H1 (cell line): ENCODE results near the gene SCN8A. TPM values are rescaled to one million over a fixed set of nuclear protein-coding genes. Genes with fewer than 3 reads are reported as not detected.

Experiments used
- FOSL1 ChIP-seq: IDR thresholded peaks from 2 replicates; pipeline ENCODE4 v1.6.1; 2011; ENCODE audit warnings: mild to moderate bottlenecking, low read depth, low read length, moderate library complexity; ENCODE audit not compliant: insufficient read depth
- polyA plus RNA-seq, 7 experiments: library from polyadenylated mRNA; depleted of rRNA in 3 of 7; stranded (reverse) in 5 of 7; unstranded in 2 of 7; fragments of >200 nt in 5 of 7; fragments of 200-250 nt in 2 of 7; gene quantifications; 1 replicate in 5 of 7; 2 replicates in 1 of 7; 4 replicates in 1 of 7; pipeline versions ENCODE4 v1.2.1 to v1.2.3, GENCODE V29; 2011 to 2013; ENCODE audit warnings: missing spikeins in 2 of 7, mixed read lengths in 2 of 7
- total RNA-seq: library from RNA; stranded (reverse); fragmentation: NEBNext Ultra II Directional; extraction: Animal tissue kit (Norgen Biotek cat#: 25700); gene quantifications from 2 replicates; pipeline ENCODE4 v1.2.1, GENCODE V29; 2021
- TF ChIP-seq, protein P1 (sequence below): fragments of 300-600 bp; sonication (generic); IDR thresholded peaks from 2 replicates; pipeline ENCODE4 v1.7.1; 2012; ENCODE audit warnings: low read length, moderate library complexity, mild to moderate bottlenecking, inconsistent platforms; ENCODE audit not compliant: insufficient replicate concordance

Gene SCN8A
- total and polyA plus RNA-seq, 2 of the 8 experiments (the other 6 are each of a cell fraction or from before 2014, with no cell fraction given): 6.3 to 10.7 TPM

GRCh38 chr12:51760231-51760630 is 169.2 kb downstream of the SCN8A start (continued):
- TF ChIP-seq, protein P1, sequence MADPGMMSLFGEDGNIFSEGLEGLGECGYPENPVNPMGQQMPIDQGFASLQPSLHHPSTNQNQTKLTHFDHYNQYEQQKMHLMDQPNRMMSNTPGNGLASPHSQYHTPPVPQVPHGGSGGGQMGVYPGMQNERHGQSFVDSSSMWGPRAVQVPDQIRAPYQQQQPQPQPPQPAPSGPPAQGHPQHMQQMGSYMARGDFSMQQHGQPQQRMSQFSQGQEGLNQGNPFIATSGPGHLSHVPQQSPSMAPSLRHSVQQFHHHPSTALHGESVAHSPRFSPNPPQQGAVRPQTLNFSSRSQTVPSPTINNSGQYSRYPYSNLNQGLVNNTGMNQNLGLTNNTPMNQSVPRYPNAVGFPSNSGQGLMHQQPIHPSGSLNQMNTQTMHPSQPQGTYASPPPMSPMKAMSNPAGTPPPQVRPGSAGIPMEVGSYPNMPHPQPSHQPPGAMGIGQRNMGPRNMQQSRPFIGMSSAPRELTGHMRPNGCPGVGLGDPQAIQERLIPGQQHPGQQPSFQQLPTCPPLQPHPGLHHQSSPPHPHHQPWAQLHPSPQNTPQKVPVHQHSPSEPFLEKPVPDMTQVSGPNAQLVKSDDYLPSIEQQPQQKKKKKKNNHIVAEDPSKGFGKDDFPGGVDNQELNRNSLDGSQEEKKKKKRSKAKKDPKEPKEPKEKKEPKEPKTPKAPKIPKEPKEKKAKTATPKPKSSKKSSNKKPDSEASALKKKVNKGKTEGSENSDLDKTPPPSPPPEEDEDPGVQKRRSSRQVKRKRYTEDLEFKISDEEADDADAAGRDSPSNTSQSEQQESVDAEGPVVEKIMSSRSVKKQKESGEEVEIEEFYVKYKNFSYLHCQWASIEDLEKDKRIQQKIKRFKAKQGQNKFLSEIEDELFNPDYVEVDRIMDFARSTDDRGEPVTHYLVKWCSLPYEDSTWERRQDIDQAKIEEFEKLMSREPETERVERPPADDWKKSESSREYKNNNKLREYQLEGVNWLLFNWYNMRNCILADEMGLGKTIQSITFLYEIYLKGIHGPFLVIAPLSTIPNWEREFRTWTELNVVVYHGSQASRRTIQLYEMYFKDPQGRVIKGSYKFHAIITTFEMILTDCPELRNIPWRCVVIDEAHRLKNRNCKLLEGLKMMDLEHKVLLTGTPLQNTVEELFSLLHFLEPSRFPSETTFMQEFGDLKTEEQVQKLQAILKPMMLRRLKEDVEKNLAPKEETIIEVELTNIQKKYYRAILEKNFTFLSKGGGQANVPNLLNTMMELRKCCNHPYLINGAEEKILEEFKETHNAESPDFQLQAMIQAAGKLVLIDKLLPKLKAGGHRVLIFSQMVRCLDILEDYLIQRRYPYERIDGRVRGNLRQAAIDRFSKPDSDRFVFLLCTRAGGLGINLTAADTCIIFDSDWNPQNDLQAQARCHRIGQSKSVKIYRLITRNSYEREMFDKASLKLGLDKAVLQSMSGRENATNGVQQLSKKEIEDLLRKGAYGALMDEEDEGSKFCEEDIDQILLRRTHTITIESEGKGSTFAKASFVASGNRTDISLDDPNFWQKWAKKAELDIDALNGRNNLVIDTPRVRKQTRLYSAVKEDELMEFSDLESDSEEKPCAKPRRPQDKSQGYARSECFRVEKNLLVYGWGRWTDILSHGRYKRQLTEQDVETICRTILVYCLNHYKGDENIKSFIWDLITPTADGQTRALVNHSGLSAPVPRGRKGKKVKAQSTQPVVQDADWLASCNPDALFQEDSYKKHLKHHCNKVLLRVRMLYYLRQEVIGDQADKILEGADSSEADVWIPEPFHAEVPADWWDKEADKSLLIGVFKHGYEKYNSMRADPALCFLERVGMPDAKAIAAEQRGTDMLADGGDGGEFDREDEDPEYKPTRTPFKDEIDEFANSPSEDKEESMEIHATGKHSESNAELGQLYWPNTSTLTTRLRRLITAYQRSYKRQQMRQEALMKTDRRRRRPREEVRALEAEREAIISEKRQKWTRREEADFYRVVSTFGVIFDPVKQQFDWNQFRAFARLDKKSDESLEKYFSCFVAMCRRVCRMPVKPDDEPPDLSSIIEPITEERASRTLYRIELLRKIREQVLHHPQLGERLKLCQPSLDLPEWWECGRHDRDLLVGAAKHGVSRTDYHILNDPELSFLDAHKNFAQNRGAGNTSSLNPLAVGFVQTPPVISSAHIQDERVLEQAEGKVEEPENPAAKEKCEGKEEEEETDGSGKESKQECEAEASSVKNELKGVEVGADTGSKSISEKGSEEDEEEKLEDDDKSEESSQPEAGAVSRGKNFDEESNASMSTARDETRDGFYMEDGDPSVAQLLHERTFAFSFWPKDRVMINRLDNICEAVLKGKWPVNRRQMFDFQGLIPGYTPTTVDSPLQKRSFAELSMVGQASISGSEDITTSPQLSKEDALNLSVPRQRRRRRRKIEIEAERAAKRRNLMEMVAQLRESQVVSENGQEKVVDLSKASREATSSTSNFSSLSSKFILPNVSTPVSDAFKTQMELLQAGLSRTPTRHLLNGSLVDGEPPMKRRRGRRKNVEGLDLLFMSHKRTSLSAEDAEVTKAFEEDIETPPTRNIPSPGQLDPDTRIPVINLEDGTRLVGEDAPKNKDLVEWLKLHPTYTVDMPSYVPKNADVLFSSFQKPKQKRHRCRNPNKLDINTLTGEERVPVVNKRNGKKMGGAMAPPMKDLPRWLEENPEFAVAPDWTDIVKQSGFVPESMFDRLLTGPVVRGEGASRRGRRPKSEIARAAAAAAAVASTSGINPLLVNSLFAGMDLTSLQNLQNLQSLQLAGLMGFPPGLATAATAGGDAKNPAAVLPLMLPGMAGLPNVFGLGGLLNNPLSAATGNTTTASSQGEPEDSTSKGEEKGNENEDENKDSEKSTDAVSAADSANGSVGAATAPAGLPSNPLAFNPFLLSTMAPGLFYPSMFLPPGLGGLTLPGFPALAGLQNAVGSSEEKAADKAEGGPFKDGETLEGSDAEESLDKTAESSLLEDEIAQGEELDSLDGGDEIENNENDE: no peak
- TF ChIP-seq FOSL1: no peak
